Neural cell (in vitro differentiated cells): ENCODE measurements around the gene SLC6A7. TPM values are rescaled to one million over a fixed set of nuclear protein-coding genes. Genes with fewer than 3 reads are reported as not detected.

Experiments
- H2AFZ ChIP-seq: fragments of 200-600, 300-800 bp; sonication (generic), shearing (Covaris generic); 2 replicates; pipeline ENCODE4 v1.6.0; 2014; ENCODE audit warnings: low read depth, mild to moderate bottlenecking, antibody characterized with exemption, low read length, moderate library complexity
- H3F3A ChIP-seq: fragments of 200-600 bp; shearing (Covaris generic); 2 replicates; pipeline ENCODE4 v1.6.1; 2016; ENCODE audit warnings: mild to moderate bottlenecking, moderate library complexity, mixed read lengths, antibody characterized with exemption, low read length; ENCODE audit not compliant: insufficient read depth, poor library complexity, severe bottlenecking
- H3K27ac ChIP-seq: fragments of 200-600, 300-800 bp; sonication (generic), shearing (Covaris generic); 2 replicates; pipeline ENCODE4 v1.5.1; 2014; ENCODE audit warnings: mild to moderate bottlenecking, low read length, moderate library complexity
- H3K27me3 ChIP-seq: fragments of 300-800, 200-600 bp; sonication (generic), shearing (Covaris generic); 2 replicates; pipeline ENCODE4 v1.6.0; 2014; ENCODE audit warnings: mild to moderate bottlenecking, low read depth, low read length, moderate library complexity; ENCODE audit not compliant: insufficient read depth
- H3K36me3 ChIP-seq: fragments of 300-800, 200-600 bp; sonication (generic), shearing (Covaris generic); 2 replicates; pipeline ENCODE4 v1.5.1; 2014; ENCODE audit warnings: mild to moderate bottlenecking, antibody characterized with exemption, low read length, moderate library complexity; ENCODE audit not compliant: insufficient read depth
- H3K4me2 ChIP-seq: fragments of 300-800, 200-600 bp; sonication (generic), shearing (Covaris generic); 2 replicates; pipeline ENCODE4 v1.6.0; 2014; ENCODE audit warnings: mild to moderate bottlenecking, low read length
- H3K4me3 ChIP-seq: fragments of 300-800, 200-600 bp; sonication (generic), shearing (Covaris generic); 2 replicates; pipeline ENCODE4 v1.5.1; 2014; ENCODE audit warnings: mild to moderate bottlenecking, low read length, moderate library complexity
- H3K79me2 ChIP-seq: fragments of 200-600 bp; shearing (Covaris generic); replicated peaks from 2 replicates; pipeline ENCODE4 v1.6.0; 2014; ENCODE audit warnings: mild to moderate bottlenecking, low read length, moderate library complexity; ENCODE audit not compliant: insufficient read depth
- H3K9ac ChIP-seq: fragments of 300-800, 200-600 bp; sonication (generic), shearing (Covaris generic); 2 replicates; pipeline ENCODE4 v1.6.1; 2016; ENCODE audit warnings: mild to moderate bottlenecking, low read length, mixed read lengths
- H3K9me2 ChIP-seq: fragments of 200-600 bp; shearing (Covaris generic); 2 replicates; pipeline ENCODE4 v1.6.1; 2016; ENCODE audit warnings: mild to moderate bottlenecking, low read length, mixed read lengths; ENCODE audit not compliant: insufficient read depth
- H3K9me3 ChIP-seq: fragments of 200-600, 300-800 bp; sonication (generic), shearing (Covaris generic); 2 replicates; pipeline ENCODE4 v1.6.1; 2016; ENCODE audit warnings: mild to moderate bottlenecking, mixed run types, low read length, moderate library complexity, mixed read lengths
- H4K20me1 ChIP-seq: fragments of 200-600 bp; shearing (Covaris generic); 2 replicates; pipeline ENCODE4 v1.6.1; 2016; ENCODE audit warnings: mild to moderate bottlenecking, mixed run types; ENCODE audit not compliant: insufficient read depth
- EZH2 ChIP-seq: fragments of 200-600, 300-800 bp; shearing (Covaris generic), sonication (generic); IDR thresholded peaks from 2 replicates; pipeline ENCODE4 v1.6.1; 2014; ENCODE audit warnings: antibody characterized with exemption, low read length, borderline replicate concordance, mild to moderate bottlenecking; ENCODE audit not compliant: insufficient read depth, poor library complexity, severe bottlenecking
- MXI1 ChIP-seq: fragments of 450-650 bp; conservative IDR thresholded peaks from 2 replicates; pipeline ENCODE4 v1.6.1; 2014; ENCODE audit warnings: antibody characterized with exemption, mild to moderate bottlenecking; ENCODE audit not compliant: poor library complexity, severe bottlenecking
- POLR2AphosphoS5 ChIP-seq: IDR thresholded peaks from 2 replicates; pipeline ENCODE4 v1.6.1; 2012
- RAD21 ChIP-seq: fragments of 450-650 bp; conservative IDR thresholded peaks from 2 replicates; pipeline ENCODE4 v1.6.1; 2014; ENCODE audit warnings: antibody characterized with exemption, mild to moderate bottlenecking, moderate library complexity
- SMC3 ChIP-seq: fragments of 450-650 bp; conservative IDR thresholded peaks from 2 replicates; pipeline ENCODE4 v1.6.1; 2014; ENCODE audit warnings: antibody characterized with exemption, mild to moderate bottlenecking, moderate library complexity; ENCODE audit not compliant: poor library complexity
- TAF1 ChIP-seq: IDR thresholded peaks from 2 replicates; pipeline ENCODE4 v1.6.1; 2012; ENCODE audit warnings: low read depth
- polyA plus RNA-seq: library from polyadenylated mRNA; depleted of rRNA; stranded (reverse); fragments of >200 nt; gene quantifications from 2 replicates; pipeline ENCODE4 v1.2.3, GENCODE V29; 2014
- TF ChIP-seq, protein P1 (sequence below): IDR thresholded peaks from 2 replicates; pipeline ENCODE4 v1.6.1; 2012; ENCODE audit warnings: borderline replicate concordance
- TF ChIP-seq, protein P2 (sequence below): fragments of 450-650 bp; IDR thresholded peaks from 2 replicates; pipeline ENCODE4 v1.5.1; 2014; ENCODE audit warnings: antibody characterized with exemption, mild to moderate bottlenecking, moderate library complexity; ENCODE audit not compliant: poor library complexity, severe bottlenecking

Gene SLC6A7
- polyA plus RNA-seq, 1 donor from 2014 or later, result 4.6 TPM

DNA sequence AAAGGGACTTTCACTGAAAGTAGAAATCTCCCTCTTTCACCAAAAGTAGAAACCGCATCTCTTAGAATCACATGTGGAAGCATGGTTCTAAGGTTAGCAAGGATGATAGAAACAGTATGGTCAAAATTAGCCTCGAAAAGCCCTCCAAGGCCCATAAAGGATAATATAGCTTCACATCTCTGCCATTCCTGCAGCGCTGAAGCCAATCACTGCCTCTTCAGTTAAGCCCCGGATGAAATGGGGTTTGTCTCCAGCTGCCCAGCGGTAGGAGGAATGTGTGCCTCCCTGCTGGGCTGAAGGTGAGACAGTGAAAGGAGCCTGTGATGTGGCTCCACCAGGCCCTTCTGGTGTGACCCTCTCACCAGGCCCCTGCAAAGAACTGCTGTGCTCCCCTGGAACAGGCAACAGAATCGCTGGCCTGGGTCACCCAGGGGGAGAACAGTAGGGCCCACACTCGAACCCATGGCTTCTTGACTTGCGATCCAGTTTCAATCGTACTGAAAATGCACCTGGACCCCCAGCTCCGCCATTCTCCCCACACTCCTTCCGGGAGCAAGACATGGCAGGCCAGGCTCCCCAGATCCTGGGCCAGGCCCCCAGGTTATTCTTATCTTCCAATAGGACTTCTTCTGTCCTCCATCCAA, 52.5 kb downstream of the SLC6A7 start:
- no peaks in the 10 kb centered on the region for H3K79me2 ChIP-seq
- H4K20me1 ChIP-seq, result no peaks in the 10 kb centered on the region
- peaks cover 4% of the 10 kb centered on the region for H3K36me3 ChIP-seq
- no peaks in the 10 kb centered on the region for H3K9me3 ChIP-seq
- H3F3A ChIP-seq, result no peaks in the 10 kb centered on the region
- H3K4me2 ChIP-seq, result no peak overlapping the region
- no peaks in the 10 kb centered on the region for H3K27me3 ChIP-seq
- H2AFZ ChIP-seq, result no peak overlapping the region
- H3K4me3 ChIP-seq, result no peak overlapping the region
- TF ChIP-seq, protein P1, sequence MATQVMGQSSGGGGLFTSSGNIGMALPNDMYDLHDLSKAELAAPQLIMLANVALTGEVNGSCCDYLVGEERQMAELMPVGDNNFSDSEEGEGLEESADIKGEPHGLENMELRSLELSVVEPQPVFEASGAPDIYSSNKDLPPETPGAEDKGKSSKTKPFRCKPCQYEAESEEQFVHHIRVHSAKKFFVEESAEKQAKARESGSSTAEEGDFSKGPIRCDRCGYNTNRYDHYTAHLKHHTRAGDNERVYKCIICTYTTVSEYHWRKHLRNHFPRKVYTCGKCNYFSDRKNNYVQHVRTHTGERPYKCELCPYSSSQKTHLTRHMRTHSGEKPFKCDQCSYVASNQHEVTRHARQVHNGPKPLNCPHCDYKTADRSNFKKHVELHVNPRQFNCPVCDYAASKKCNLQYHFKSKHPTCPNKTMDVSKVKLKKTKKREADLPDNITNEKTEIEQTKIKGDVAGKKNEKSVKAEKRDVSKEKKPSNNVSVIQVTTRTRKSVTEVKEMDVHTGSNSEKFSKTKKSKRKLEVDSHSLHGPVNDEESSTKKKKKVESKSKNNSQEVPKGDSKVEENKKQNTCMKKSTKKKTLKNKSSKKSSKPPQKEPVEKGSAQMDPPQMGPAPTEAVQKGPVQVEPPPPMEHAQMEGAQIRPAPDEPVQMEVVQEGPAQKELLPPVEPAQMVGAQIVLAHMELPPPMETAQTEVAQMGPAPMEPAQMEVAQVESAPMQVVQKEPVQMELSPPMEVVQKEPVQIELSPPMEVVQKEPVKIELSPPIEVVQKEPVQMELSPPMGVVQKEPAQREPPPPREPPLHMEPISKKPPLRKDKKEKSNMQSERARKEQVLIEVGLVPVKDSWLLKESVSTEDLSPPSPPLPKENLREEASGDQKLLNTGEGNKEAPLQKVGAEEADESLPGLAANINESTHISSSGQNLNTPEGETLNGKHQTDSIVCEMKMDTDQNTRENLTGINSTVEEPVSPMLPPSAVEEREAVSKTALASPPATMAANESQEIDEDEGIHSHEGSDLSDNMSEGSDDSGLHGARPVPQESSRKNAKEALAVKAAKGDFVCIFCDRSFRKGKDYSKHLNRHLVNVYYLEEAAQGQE, result no peak
- no peak for TF ChIP-seq MXI1
- no peak for TF ChIP-seq RAD21
- TF ChIP-seq, protein P2, sequence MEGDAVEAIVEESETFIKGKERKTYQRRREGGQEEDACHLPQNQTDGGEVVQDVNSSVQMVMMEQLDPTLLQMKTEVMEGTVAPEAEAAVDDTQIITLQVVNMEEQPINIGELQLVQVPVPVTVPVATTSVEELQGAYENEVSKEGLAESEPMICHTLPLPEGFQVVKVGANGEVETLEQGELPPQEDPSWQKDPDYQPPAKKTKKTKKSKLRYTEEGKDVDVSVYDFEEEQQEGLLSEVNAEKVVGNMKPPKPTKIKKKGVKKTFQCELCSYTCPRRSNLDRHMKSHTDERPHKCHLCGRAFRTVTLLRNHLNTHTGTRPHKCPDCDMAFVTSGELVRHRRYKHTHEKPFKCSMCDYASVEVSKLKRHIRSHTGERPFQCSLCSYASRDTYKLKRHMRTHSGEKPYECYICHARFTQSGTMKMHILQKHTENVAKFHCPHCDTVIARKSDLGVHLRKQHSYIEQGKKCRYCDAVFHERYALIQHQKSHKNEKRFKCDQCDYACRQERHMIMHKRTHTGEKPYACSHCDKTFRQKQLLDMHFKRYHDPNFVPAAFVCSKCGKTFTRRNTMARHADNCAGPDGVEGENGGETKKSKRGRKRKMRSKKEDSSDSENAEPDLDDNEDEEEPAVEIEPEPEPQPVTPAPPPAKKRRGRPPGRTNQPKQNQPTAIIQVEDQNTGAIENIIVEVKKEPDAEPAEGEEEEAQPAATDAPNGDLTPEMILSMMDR, result no peak
- no peaks in the 10 kb centered on the region for H3K9me2 ChIP-seq
- no peak overlapping the region for H3K27ac ChIP-seq
- no peak overlapping the region for H3K9ac ChIP-seq

DNA sequence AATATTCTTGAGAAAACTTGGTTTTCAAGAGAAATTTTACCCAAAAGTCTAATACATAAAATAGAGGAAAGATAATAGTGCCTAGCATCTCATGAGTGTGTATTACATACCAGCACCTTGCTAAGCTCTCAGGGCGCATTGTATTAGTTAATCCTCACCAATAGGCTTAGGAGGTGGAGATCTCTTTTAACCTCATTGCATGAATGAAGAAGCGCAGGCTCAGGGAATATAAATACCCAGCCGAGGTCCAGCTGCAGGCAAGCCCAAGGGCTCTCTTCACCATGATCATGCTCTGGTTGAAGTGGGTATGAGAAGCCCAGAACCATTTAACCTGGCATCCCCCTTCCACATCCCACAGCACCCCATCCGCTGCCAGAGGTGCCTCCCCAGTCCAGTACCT, 53.7 kb downstream of the SLC6A7 start:
- H3K9me2 ChIP-seq, result no peaks in the 10 kb centered on the region
- TF ChIP-seq EZH2, result no peak
- TF ChIP-seq POLR2AphosphoS5, result no peak
- H2AFZ ChIP-seq, result no peak overlapping the region
- no peak overlapping the region for H3K4me2 ChIP-seq
- H3F3A ChIP-seq, result no peaks in the 10 kb centered on the region
- H3K36me3 ChIP-seq, result peaks cover 6% of the 10 kb centered on the region
- H4K20me1 ChIP-seq, result no peaks in the 10 kb centered on the region
- H3K79me2 ChIP-seq, result no peaks in the 10 kb centered on the region
- H3K9me3 ChIP-seq, result no peaks in the 10 kb centered on the region
- H3K27me3 ChIP-seq, result no peaks in the 10 kb centered on the region
- H3K4me3 ChIP-seq, result no peak overlapping the region
- no peak overlapping the region for H3K9ac ChIP-seq
- no peak overlapping the region for H3K27ac ChIP-seq

DNA sequence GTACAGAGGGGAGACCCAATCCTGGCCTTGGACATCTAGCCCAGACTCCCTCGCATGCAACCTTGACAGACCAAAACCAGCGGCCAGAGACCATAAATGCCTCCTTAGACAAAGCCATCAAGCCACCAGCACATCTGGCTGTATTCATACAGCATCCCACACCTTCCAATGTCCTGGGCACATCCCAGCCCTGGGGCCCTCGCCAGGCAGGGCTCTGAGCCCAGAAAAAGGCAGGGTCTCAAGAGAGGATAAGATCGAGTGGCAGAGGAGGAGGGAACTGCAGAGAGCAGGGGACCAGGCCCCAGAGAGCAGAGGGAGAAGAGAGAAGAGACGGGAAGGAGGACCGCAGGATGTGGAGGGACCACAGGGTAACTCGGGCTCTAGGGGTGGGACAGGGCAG, 54.3 kb downstream of the SLC6A7 start:
- Histone ChIP-seq H3K27ac (no peak overlapping the region), H3F3A (no peaks in the 10 kb centered on the region), H3K79me2 (no peaks in the 10 kb centered on the region), H3K9me2 (no peaks in the 10 kb centered on the region), H3K27me3 (no peaks in the 10 kb centered on the region), H4K20me1 (no peaks in the 10 kb centered on the region), H3K4me2 (no peak overlapping the region), H3K4me3 (no peak overlapping the region), H2AFZ (no peak overlapping the region), H3K9ac (no peak overlapping the region), H3K36me3 (peaks cover 6% of the 10 kb centered on the region), H3K9me3 (no peaks in the 10 kb centered on the region)
- no peak for TF ChIP-seq EZH2
- TF ChIP-seq RAD21, result no peak
- no peak for TF ChIP-seq SMC3
- no peak for TF ChIP-seq MXI1
- TF ChIP-seq TAF1, result no peak
- TF ChIP-seq, protein P2, result no peak
